ENCODE results near the gene NLGN1. TPM values are rescaled to one million over a fixed set of nuclear protein-coding genes. Genes with fewer than 3 reads are reported as not detected.

The NLGN1 gene
- total RNA-seq, 1 donor from 2014 or later: 4.5 TPM

- no peak for DNase-seq (ENCODE audit: low read depth)
- no peaks in the 10 kb centered on the region for H3K27me3 ChIP-seq (ENCODE audit: control insufficient read depth, insufficient read depth, low read length)
- TF ChIP-seq CTCF (IDR thresholded peaks at IDR 0.05; ENCODE audit: insufficient read depth, low read length, poor library complexity, severe bottlenecking): no peak
- H3K36me3 ChIP-seq (ENCODE audit: control insufficient read depth, insufficient read depth, low read length): no peaks in the 10 kb centered on the region
- no peak overlapping the region for H3K4me3 ChIP-seq (ENCODE audit: low read depth, low read length)
Measured at GRCh38 chr3:173936316-173936715, 538.8 kb downstream of the NLGN1 start.

GRCh38 chr3:173938159-173938558 lies 540.6 kb downstream of the NLGN1 start:
- no peaks in the 10 kb centered on the region for H3K36me3 ChIP-seq (ENCODE audit: control insufficient read depth, insufficient read depth, low read length)
- no peaks in the 10 kb centered on the region for H3K27me3 ChIP-seq (ENCODE audit: control insufficient read depth, insufficient read depth, low read length)
- no peak for TF ChIP-seq CTCF (IDR thresholded peaks at IDR 0.05; ENCODE audit: insufficient read depth, low read length, poor library complexity, severe bottlenecking)
- DNase-seq (ENCODE audit: low read depth): peak; percentile 61
- H3K4me3 ChIP-seq (ENCODE audit: low read depth, low read length): no peak overlapping the region

- H3K4me3 ChIP-seq (ENCODE audit: low read depth, low read length): no peak overlapping the region
- no peak for TF ChIP-seq CTCF (IDR thresholded peaks at IDR 0.05; ENCODE audit: insufficient read depth, low read length, poor library complexity, severe bottlenecking)
- H3K36me3 ChIP-seq (ENCODE audit: control insufficient read depth, insufficient read depth, low read length): no peaks in the 10 kb centered on the region
- H3K27me3 ChIP-seq (ENCODE audit: control insufficient read depth, insufficient read depth, low read length): no peaks in the 10 kb centered on the region
- DNase-seq (ENCODE audit: low read depth): no peak
Measured at GRCh38 chr3:173938616-173939015, 541.1 kb downstream of the NLGN1 start.

GRCh38 chr3:173939331-173939730 lies 541.8 kb downstream of the NLGN1 start:
- no peak overlapping the region for H3K4me3 ChIP-seq (ENCODE audit: low read depth, low read length)
- H3K27me3 ChIP-seq (ENCODE audit: control insufficient read depth, insufficient read depth, low read length): no peaks in the 10 kb centered on the region
- TF ChIP-seq CTCF (IDR thresholded peaks at IDR 0.05; ENCODE audit: insufficient read depth, low read length, poor library complexity, severe bottlenecking): no peak
- DNase-seq (ENCODE audit: low read depth): no peak
- H3K36me3 ChIP-seq (ENCODE audit: control insufficient read depth, insufficient read depth, low read length): no peaks in the 10 kb centered on the region

- TF ChIP-seq CTCF (IDR thresholded peaks at IDR 0.05; ENCODE audit: insufficient read depth, low read length, poor library complexity, severe bottlenecking): no peak
- Histone ChIP-seq H3K27me3 (ENCODE audit: control insufficient read depth, insufficient read depth, low read length) (no peaks in the 10 kb centered on the region), H3K36me3 (ENCODE audit: control insufficient read depth, insufficient read depth, low read length) (no peaks in the 10 kb centered on the region)
Measured at GRCh38 chr3:173943264-173943663, 545.7 kb downstream of the NLGN1 start.

GRCh38 chr3:173945170-173945569 lies 547.6 kb downstream of the NLGN1 start:
- no peak for DNase-seq (ENCODE audit: low read depth)
- Histone ChIP-seq H3K4me3 (ENCODE audit: low read depth, low read length) (no peak overlapping the region), H3K36me3 (ENCODE audit: control insufficient read depth, insufficient read depth, low read length) (no peaks in the 10 kb centered on the region), H3K27me3 (ENCODE audit: control insufficient read depth, insufficient read depth, low read length) (no peaks in the 10 kb centered on the region)
- TF ChIP-seq CTCF (IDR thresholded peaks at IDR 0.05; ENCODE audit: insufficient read depth, low read length, poor library complexity, severe bottlenecking): no peak

More at GRCh38 chr3:173943264-173943663, 545.7 kb downstream of the NLGN1 start:
- DNase-seq (ENCODE audit: low read depth): no peak
- H3K4me3 ChIP-seq (ENCODE audit: low read depth, low read length): no peak overlapping the region
